ENCODE measurements around the gene CCR3.

GRCh38 chr3:46304739-46305138 lies 62.5 kb downstream of the CCR3 start:
- TF ChIP-seq CTCF (IDR thresholded peaks at IDR 0.05) (no peak), EZH2phosphoT487 (IDR thresholded peaks at IDR 0.05) (no peak), EZH2 (IDR thresholded peaks at IDR 0.05) (no peak)

Measured in neural progenitor cell (in vitro differentiated cells).